CD14-positive monocyte (primary cell): ENCODE measurements around the gene CST8. TPM values are rescaled to one million over a fixed set of nuclear protein-coding genes. Genes with fewer than 3 reads are reported as not detected.

Experiments
- DNase-seq, 3 donors: peaks; one replicate each; pipeline ENCODE4 v3.0.0-alpha.2; 2011 to 2022
- H2AFZ ChIP-seq: 2 replicates; pipeline ENCODE4 v1.6.0; 2012; ENCODE audit warnings: mild to moderate bottlenecking, low read depth, low read length, inconsistent platforms; ENCODE audit not compliant: insufficient read depth, poor library complexity, severe bottlenecking
- H3K27ac ChIP-seq, 2 donors: 1 replicate in 1 of 2; 2 replicates in 1 of 2; pipeline ENCODE4 v1.5.1; 2012 to 2013; ENCODE audit warnings: low read length in 2 of 2, control low read depth in 1 of 2, inconsistent platforms in 1 of 2, low read depth in 1 of 2, mild to moderate bottlenecking in 1 of 2
- H3K27me3 ChIP-seq, 2 donors: one replicate each; pipeline versions ENCODE4 v1.6.0 to v1.6.1; 2011 to 2013; ENCODE audit warnings: low read length in 2 of 2; ENCODE audit not compliant: control insufficient read depth in 2 of 2, insufficient read depth in 2 of 2
- H3K36me3 ChIP-seq, 2 donors: replicated peaks in 1 of 2; 1 replicate in 1 of 2; 2 replicates in 1 of 2; pipeline versions ENCODE4 v1.5.1 to v1.6.1; 2012 to 2013; ENCODE audit warnings: low read length in 2 of 2, control low read depth in 1 of 2, inconsistent platforms in 1 of 2, mild to moderate bottlenecking in 1 of 2; ENCODE audit not compliant: insufficient read depth in 2 of 2, control insufficient read depth in 1 of 2
- H3K4me1 ChIP-seq, 2 donors: 1 replicate in 1 of 2; 2 replicates in 1 of 2; pipeline versions ENCODE4 v1.5.1 to v1.6.1; 2012 to 2013; ENCODE audit warnings: low read length in 2 of 2, control low read depth in 1 of 2, inconsistent platforms in 1 of 2, mild to moderate bottlenecking in 1 of 2, moderate library complexity in 1 of 2; ENCODE audit not compliant: insufficient read depth in 2 of 2, control insufficient read depth in 1 of 2
- H3K4me2 ChIP-seq: replicated peaks from 2 replicates; pipeline ENCODE3; 2012; ENCODE audit warnings: low read length, moderate library complexity, mild to moderate bottlenecking; ENCODE audit not compliant: poor library complexity, severe bottlenecking; ENCODE audit errors: extremely low read depth
- H3K4me3 ChIP-seq, 3 experiments: fragments of 200-600 bp in 1 of 3; sonication (generic) in 1 of 3; replicated peaks in 1 of 3; 1 replicate in 2 of 3; 2 replicates in 1 of 3; pipeline ENCODE4 v1.5.1; 2011 to 2013; ENCODE audit warnings: low read length in 3 of 3, mild to moderate bottlenecking in 3 of 3, control low read depth in 2 of 3, low read depth in 2 of 3, inconsistent platforms in 1 of 3, moderate library complexity in 1 of 3
- H3K79me2 ChIP-seq: 2 replicates; pipeline ENCODE4 v1.6.0; 2012; ENCODE audit warnings: mild to moderate bottlenecking, control low read depth, inconsistent platforms, low read length, moderate library complexity; ENCODE audit not compliant: insufficient read depth
- H3K9ac ChIP-seq: 2 replicates; pipeline ENCODE4 v1.6.0; 2017; ENCODE audit warnings: low read length, mild to moderate bottlenecking; ENCODE audit not compliant: insufficient read depth, poor library complexity, severe bottlenecking
- H3K9me3 ChIP-seq, 2 donors: replicated peaks in 1 of 2; 1 replicate in 1 of 2; 2 replicates in 1 of 2; pipeline versions ENCODE4 v1.5.1 to v1.6.1; 2012 to 2013; ENCODE audit warnings: low read length in 2 of 2, control low read depth in 1 of 2; ENCODE audit not compliant: control insufficient read depth in 1 of 2, insufficient read depth in 1 of 2
- H4K20me1 ChIP-seq: 2 replicates; pipeline ENCODE4 v1.6.0; 2012; ENCODE audit warnings: mild to moderate bottlenecking, low read length, control low read depth, moderate library complexity; ENCODE audit not compliant: insufficient read depth
- H3K27ac Mint-ChIP-seq, 7 donors: one replicate each; pipeline ENCODE4 v1.8.0; 2020; ENCODE audit warnings: mild to moderate bottlenecking in 7 of 7, mixed read lengths in 7 of 7, moderate library complexity in 6 of 7, inconsistent platforms in 2 of 7
- H3K27me3 Mint-ChIP-seq, 3 donors: one replicate each; pipeline ENCODE4 v1.8.0; 2021 to 2022; ENCODE audit warnings: low read depth in 3 of 3, mild to moderate bottlenecking in 3 of 3, mixed read lengths in 3 of 3, moderate library complexity in 3 of 3, inconsistent platforms in 1 of 3
- H3K36me3 Mint-ChIP-seq, 2 donors: one replicate each; pipeline ENCODE4 v1.8.0; 2020; ENCODE audit warnings: mixed read lengths in 2 of 2, inconsistent platforms in 1 of 2, mild to moderate bottlenecking in 1 of 2
- H3K4me1 Mint-ChIP-seq: one replicate; pipeline ENCODE4 v1.8.0; 2020; ENCODE audit warnings: mild to moderate bottlenecking, mixed read lengths
- H3K4me3 Mint-ChIP-seq, 2 donors: one replicate each; pipeline ENCODE4 v1.8.0; 2020; ENCODE audit warnings: mild to moderate bottlenecking in 2 of 2, mixed read lengths in 2 of 2, moderate library complexity in 1 of 2
- H3K9me3 Mint-ChIP-seq, 7 donors: one replicate each; pipeline ENCODE4 v1.8.0; 2020 to 2022; ENCODE audit warnings: mixed read lengths in 7 of 7, mild to moderate bottlenecking in 6 of 7, moderate library complexity in 6 of 7, inconsistent platforms in 2 of 7
- CTCF ChIP-seq: fragments of 200-600 bp; IDR thresholded peaks from one replicate; pipeline ENCODE4 v1.8.0; 2022; ENCODE audit warnings: antibody characterized with exemption, mild to moderate bottlenecking
- WGBS: methylation state at CpG from one replicate; pipeline ENCODE4 v1.1.5; 2013; ENCODE audit warnings: missing lambda C conversion rate; ENCODE audit not compliant: insufficient coverage; 5-methylcytosine and 5-hydroxymethylcytosine counted together
- intact Hi-C, 2 donors: fragments of 100-400 bp; cut with micrococcal nuclease; formaldehyde crosslinking; loops; one replicate each; pipeline versions ENCODE4 v1.15.0 to v1.15.1; 2023
- polyA plus RNA-seq, 3 donors: library from polyadenylated mRNA; depleted of rRNA in 1 of 3; unstranded in 2 of 3; stranded (reverse) in 1 of 3; fragments of 300-500 nt in 2 of 3; fragments of >200 nt in 1 of 3; fragmentation: Illumina TruSeq in 2 of 3; gene quantifications; 1 replicate in 2 of 3; 2 replicates in 1 of 3; pipeline ENCODE4 v1.2.3, GENCODE V29; 2012 to 2021

Gene CST8
- polyA plus RNA-seq, 3 donors: not detected

GRCh38 chr20:23448167-23448566 is 42.8 kb upstream of the CST8 start:
- H3K79me2 ChIP-seq: no peaks in the 10 kb centered on the region
- H3K4me3 ChIP-seq: no peak overlapping the region
- Mint-ChIP-seq H3K27me3 (peaks cover 2 to 8% (median 3%) of the 10 kb centered on the region in 3 donors), H3K4me3 (no peak overlapping the region), H3K9me3 (no peaks in the 10 kb centered on the region), H3K27ac (no peak overlapping the region), H3K4me1 (peaks cover 8% of the 10 kb centered on the region), H3K36me3 (no peaks in the 10 kb centered on the region)
- no peaks in the 10 kb centered on the region for H4K20me1 ChIP-seq
- no peaks in the 10 kb centered on the region for H3K36me3 ChIP-seq
- H3K27me3 ChIP-seq: no peaks in the 10 kb centered on the region
- no peak overlapping the region for H2AFZ ChIP-seq
- no peaks in the 10 kb centered on the region for H3K9me3 ChIP-seq
- peaks cover 0 to 5% of the 10 kb centered on the region in 2 donors for H3K4me1 ChIP-seq
- no peak overlapping the region for H3K9ac ChIP-seq
- TF ChIP-seq CTCF: no peak
- DNase-seq: no peak
- no peak overlapping the region for H3K27ac ChIP-seq
- 93% methylated on average over 2 of the region's 5 CpGs for WGBS
- intact Hi-C loops: no loop called here
- no peak overlapping the region for H3K4me2 ChIP-seq

- H3K36me3 ChIP-seq: no peaks in the 10 kb centered on the region
- H3K27me3 ChIP-seq: no peaks in the 10 kb centered on the region
- no peaks in the 10 kb centered on the region for H4K20me1 ChIP-seq
- H3K4me1 Mint-ChIP-seq: peaks cover 8% of the 10 kb centered on the region
- H3K79me2 ChIP-seq: no peaks in the 10 kb centered on the region
- no peak overlapping the region for H3K4me3 ChIP-seq
- no peaks in the 10 kb centered on the region for H3K9me3 Mint-ChIP-seq
- TF ChIP-seq CTCF: no peak
- no peaks in the 10 kb centered on the region for H3K9me3 ChIP-seq
- no peak overlapping the region for H3K9ac ChIP-seq
- peaks cover 0 to 5% of the 10 kb centered on the region in 2 donors for H3K4me1 ChIP-seq
- H3K4me3 Mint-ChIP-seq: no peak overlapping the region
- H2AFZ ChIP-seq: no peak overlapping the region
- H3K27ac ChIP-seq: no peak overlapping the region
- DNase-seq: peak; percentile 21 to 64 (median 23)
- no CpG with 5 or more reads among the region's 3 CpGs for WGBS
- intact Hi-C loops: no loop called here
- H3K27me3 Mint-ChIP-seq: peaks cover 1 to 3% (median 2%) of the 10 kb centered on the region in 3 donors
- no peak overlapping the region for H3K4me2 ChIP-seq
- no peak overlapping the region for H3K27ac Mint-ChIP-seq
- H3K36me3 Mint-ChIP-seq: no peaks in the 10 kb centered on the region
Observed at GRCh38 chr20:23449421-23449820, 41.5 kb upstream of the CST8 start.
